HEK293T (cell line): ENCODE data around the gene XDH.

Experiments
- CTCF ChIA-PET: fragments of 350-600 bp; formaldehyde crosslinking; extraction: SDS; loops from one replicate; lab custom pipeline; 2021; ENCODE audit warnings: antibody characterized with exemption, inconsistent platforms; lab: Yijun Ruan, JAX
- POLR2A ChIA-PET: fragments of 350-600 bp; formaldehyde crosslinking; extraction: SDS; loops from one replicate; lab custom pipeline; 2020; ENCODE audit warnings: antibody characterized with exemption, inconsistent platforms; lab: Yijun Ruan, JAX
- DNase-seq: peaks from one replicate; pipeline ENCODE4 v3.0.0; 2012; ENCODE audit warnings: mixed read lengths; ENCODE audit errors: extremely low spot score
- ARNT ChIP-seq: fragments of 450-650 bp; IDR thresholded peaks from 2 replicates; pipeline ENCODE4 v1.6.1; 2017; ENCODE audit warnings: mild to moderate bottlenecking
- BHLHE40 ChIP-seq: fragments of 450-650 bp; IDR thresholded peaks from 2 replicates; pipeline ENCODE4 v1.6.1; 2016; ENCODE audit warnings: mild to moderate bottlenecking, moderate library complexity, borderline replicate concordance
- CTBP1 ChIP-seq: fragments of 450-650 bp; IDR thresholded peaks from 2 replicates; pipeline ENCODE4 v1.6.1; 2016; ENCODE audit warnings: borderline replicate concordance
- ELF4 ChIP-seq: fragments of 450-650 bp; IDR thresholded peaks from 2 replicates; pipeline ENCODE4 v1.6.1; 2017; ENCODE audit warnings: antibody characterized with exemption
- FOXA1 ChIP-seq: fragments of 450-650 bp; IDR thresholded peaks from 2 replicates; pipeline ENCODE4 v1.6.1; 2016; ENCODE audit warnings: mild to moderate bottlenecking
- FOXK2 ChIP-seq: fragments of 450-650 bp; IDR thresholded peaks from 2 replicates; pipeline ENCODE4 v1.6.1; 2016; ENCODE audit warnings: mild to moderate bottlenecking
- FOXM1 ChIP-seq: fragments of 450-650 bp; IDR thresholded peaks from 2 replicates; pipeline ENCODE4 v1.6.1; 2017; ENCODE audit warnings: mild to moderate bottlenecking, borderline replicate concordance
- HDGF ChIP-seq: fragments of 450-650 bp; IDR thresholded peaks from 2 replicates; pipeline ENCODE4 v1.6.1; 2017; ENCODE audit warnings: antibody characterized with exemption, borderline replicate concordance
- L3MBTL2 ChIP-seq: fragments of 450-650 bp; conservative IDR thresholded peaks from 2 replicates; pipeline ENCODE4 v1.6.1; 2016; ENCODE audit warnings: mild to moderate bottlenecking
- LEF1 ChIP-seq: fragments of 450-650 bp; IDR thresholded peaks from 2 replicates; pipeline ENCODE4 v1.6.1; 2017; ENCODE audit warnings: mild to moderate bottlenecking, borderline replicate concordance
- NFRKB ChIP-seq: fragments of 450-650 bp; IDR thresholded peaks from 2 replicates; pipeline ENCODE4 v1.6.1; 2016; ENCODE audit warnings: mild to moderate bottlenecking, moderate library complexity
- SP1 ChIP-seq: fragments of 450-650 bp; IDR thresholded peaks from 2 replicates; pipeline ENCODE4 v1.6.1; 2017
- SUZ12 ChIP-seq: fragments of 450-650 bp; IDR thresholded peaks from 2 replicates; pipeline ENCODE4 v1.6.1; 2016; ENCODE audit warnings: mild to moderate bottlenecking
- TARDBP ChIP-seq: fragments of 450-650 bp; IDR thresholded peaks from 2 replicates; pipeline ENCODE4 v1.6.1; 2016
- ZNF384 ChIP-seq: fragments of 450-650 bp; IDR thresholded peaks from 2 replicates; pipeline ENCODE4 v1.6.1; 2016
- TF ChIP-seq, protein P1 (sequence below): fragments of 450-650 bp; IDR thresholded peaks from 2 replicates; pipeline ENCODE4 v1.6.1; 2016

XDH gene

DNA sequence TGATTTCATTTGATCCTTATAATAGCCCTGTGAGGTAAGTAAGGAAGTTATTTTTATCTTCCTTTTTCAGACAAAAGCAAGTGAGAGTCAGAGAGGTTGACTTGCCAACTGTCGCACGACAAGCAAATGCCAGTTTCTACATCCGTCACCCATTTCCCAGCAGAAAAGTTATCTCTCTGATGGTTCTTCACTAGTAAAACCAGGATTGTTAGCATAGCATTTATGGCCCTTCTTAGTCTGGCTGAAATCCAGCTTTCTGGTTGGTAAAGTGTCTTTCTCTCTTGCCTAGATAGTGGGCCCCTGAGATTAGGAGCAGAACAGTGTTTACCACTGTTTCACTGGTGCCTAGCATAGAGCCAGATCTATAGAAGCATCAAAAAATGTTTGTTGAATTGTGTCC lies 7.1 kb upstream of the XDH start:
- CTCF ChIA-PET, result no interaction called here
- TF ChIP-seq ZNF384 (no peak), SUZ12 (no peak), ARNT (no peak), TARDBP (no peak), FOXK2 (no peak), NFRKB (no peak), BHLHE40 (no peak), L3MBTL2 (no peak), CTBP1 (no peak), LEF1 (no peak), ELF4 (no peak), SP1 (no peak), FOXM1 (no peak)
- POLR2A ChIA-PET, result no interaction called here
- DNase-seq, result no peak

DNA sequence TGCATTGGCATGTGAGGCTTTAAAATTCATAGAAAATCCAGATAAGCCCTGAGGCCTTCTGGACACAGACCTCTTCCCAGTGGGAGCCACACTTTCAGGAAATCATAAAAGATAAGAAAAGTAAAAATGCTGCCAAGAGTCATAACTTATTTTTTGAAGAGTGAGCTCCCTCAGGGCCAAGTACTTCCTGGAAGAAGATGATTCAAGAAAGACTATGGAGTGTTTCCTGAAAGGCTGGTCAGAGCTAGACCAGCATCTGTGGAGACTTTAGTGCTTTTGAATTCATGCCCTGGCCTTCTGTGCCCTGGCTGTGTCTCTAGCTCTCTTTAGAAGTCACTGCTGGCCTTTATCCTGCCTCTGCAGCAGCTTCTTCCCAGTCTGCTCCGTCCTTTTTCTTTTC lies 6.4 kb upstream of the XDH start:
- no peak for DNase-seq
- TF ChIP-seq CTBP1 (no peak), LEF1 (no peak), FOXA1 (no peak), FOXM1 (no peak), NFRKB (no peak), ARNT (no peak), L3MBTL2 (no peak), SUZ12 (no peak), TARDBP (no peak), HDGF (no peak), BHLHE40 (no peak), SP1 (no peak), ELF4 (no peak), ZNF384 (no peak), FOXK2 (no peak)
- TF ChIP-seq, protein P1, sequence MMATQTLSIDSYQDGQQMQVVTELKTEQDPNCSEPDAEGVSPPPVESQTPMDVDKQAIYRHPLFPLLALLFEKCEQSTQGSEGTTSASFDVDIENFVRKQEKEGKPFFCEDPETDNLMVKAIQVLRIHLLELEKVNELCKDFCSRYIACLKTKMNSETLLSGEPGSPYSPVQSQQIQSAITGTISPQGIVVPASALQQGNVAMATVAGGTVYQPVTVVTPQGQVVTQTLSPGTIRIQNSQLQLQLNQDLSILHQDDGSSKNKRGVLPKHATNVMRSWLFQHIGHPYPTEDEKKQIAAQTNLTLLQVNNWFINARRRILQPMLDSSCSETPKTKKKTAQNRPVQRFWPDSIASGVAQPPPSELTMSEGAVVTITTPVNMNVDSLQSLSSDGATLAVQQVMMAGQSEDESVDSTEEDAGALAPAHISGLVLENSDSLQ, result no peak
- POLR2A ChIA-PET, result no interaction called here

DNA sequence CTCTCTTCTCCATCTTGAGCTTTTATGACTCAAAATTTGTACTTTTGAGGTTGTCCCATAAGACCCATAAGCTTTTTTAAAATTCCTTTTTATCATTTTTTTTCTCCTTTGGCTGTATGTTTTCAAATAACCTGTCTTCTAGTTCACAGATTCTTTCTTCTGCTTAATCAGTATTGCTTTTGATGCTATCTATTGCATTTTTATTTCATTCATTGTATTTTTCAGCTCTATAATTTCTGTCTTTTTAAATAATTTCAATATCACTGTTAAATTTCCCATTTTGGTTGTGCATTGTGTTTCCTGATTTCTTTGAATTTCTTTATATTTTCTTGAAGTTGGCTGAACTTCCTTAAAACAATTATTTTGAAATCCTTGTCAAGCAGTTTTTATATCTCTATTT lies 4.8 kb upstream of the XDH start:
- no peak for TF ChIP-seq CTBP1
- TF ChIP-seq ELF4, result no peak
- TF ChIP-seq ARNT, result no peak
- TF ChIP-seq ZNF384, result no peak
- TF ChIP-seq SUZ12, result no peak
- TF ChIP-seq FOXA1, result no peak
- no peak for TF ChIP-seq NFRKB
- no peak for TF ChIP-seq SP1
- DNase-seq, result no peak
- POLR2A ChIA-PET, result no interaction called here
- CTCF ChIA-PET, result interaction anchor here (0.6 kb wide), 1 partner anchor 108 kb away, joined by 3 read pairs; no protein-coding TSS in a partner anchor

More for the DNA sequence above, 6.4 kb upstream of the XDH start:
- CTCF ChIA-PET, result no interaction called here

DNA sequence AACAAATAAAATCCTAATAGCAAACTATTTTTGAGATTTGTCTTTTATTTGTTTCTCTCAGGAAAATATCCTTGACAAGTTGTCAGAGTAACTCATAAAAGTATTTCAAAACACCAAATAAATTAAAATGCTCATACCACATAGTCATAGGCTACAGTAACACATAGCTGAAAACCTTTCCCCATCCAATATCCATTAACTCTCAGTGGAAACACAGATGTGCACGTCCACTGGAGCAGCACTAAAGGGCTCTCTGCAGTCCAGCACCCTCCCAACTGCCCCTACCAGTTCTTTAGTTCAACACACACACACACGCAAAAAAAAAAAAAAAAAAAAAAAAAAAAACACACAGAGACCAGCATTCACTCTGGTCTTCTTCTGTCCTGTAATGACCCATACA lies 879 bp upstream of the XDH start:
- CTCF ChIA-PET, result no interaction called here
- POLR2A ChIA-PET, result no interaction called here
- DNase-seq, result no peak
- TF ChIP-seq FOXA1 (no peak), BHLHE40 (no peak), TARDBP (no peak), LEF1 (no peak), FOXK2 (no peak)
- TF ChIP-seq, protein P1, result no peak

DNA sequence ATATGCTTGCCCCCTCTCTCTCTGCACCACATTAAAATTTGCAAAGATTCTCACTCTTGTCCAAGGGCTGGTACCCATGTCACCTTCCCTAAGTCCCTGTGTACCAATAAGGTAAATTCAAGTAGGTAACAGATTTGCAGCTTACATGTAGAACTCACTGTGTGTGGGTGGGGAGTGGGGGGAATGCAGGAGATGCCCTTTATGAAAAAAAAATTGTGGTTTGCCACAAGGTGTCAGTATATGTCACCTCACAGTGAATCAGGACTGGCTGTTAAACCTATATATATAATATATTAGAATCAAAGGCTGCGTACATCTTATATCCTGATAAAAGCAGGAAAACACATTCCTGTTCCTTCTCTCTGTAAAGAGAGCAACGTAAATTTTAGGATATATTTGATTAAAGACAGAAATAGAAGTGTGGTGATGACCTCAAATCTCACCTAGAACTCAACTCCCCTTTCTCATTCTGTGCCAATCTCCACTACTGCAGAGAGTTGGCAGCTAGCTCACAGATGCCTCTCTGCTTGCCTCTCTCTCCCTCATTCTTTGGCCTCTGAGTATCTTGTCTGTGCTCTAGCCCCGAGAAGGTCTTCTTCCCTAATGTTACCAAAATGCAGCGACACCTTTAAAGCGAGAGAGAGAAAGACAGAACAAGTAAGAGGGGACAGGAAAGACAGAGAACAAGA lies 536 bp downstream of the XDH start:
- ChIA-PET CTCF (no interaction called here), POLR2A (no interaction called here)
- no peak for TF ChIP-seq SP1
- TF ChIP-seq ZNF384, result no peak
- TF ChIP-seq TARDBP, result no peak
- no peak for DNase-seq

DNA sequence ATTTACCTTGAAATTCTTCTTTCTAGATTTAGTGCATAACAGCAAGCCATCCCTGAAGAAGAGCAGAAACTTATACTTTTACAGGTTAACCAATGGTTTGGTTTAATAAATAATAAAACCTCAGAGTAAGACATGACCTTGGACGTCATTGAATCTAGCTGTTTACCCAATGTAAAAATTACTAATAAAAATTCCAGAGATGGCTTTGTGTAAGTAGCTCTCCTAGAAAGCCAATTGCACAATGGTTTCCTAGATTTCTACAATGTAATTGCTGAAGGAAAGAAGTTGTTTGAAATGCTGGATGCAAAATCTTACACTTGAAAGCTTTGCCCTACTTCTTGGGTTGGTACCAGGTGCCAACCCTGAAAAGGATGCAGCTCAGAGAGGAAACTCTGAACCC lies 1.5 kb downstream of the XDH start:
- DNase-seq, result no peak
- ChIA-PET POLR2A (no interaction called here), CTCF (no interaction called here)
- TF ChIP-seq FOXA1 (no peak), ARNT (no peak), ELF4 (no peak), BHLHE40 (no peak), FOXK2 (no peak), SP1 (no peak), L3MBTL2 (no peak), CTBP1 (no peak), TARDBP (no peak), ZNF384 (no peak), LEF1 (no peak), HDGF (no peak), SUZ12 (no peak)
- TF ChIP-seq, protein P1, result no peak

DNA sequence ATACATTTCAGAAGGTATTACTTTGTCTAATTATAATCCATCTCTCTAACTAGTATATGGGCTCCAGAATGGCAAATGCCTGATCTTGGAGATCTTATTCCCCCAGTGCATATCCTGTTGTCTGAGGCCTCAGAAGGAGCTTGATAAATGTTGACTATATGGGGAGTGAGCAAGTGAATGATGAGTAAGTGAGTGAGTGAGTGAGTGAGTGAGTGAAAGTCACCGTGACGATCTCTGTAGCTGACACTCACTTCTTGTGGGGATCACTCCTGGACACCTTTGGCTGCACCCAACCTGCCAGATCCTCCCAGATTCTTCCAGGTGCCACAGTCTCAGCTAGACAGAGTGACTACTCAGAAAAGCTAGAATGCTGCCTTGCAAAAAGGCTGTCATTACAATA lies 2.8 kb downstream of the XDH start:
- no peak for TF ChIP-seq TARDBP
- TF ChIP-seq, protein P1, result no peak
- no peak for TF ChIP-seq SUZ12
- no peak for TF ChIP-seq ARNT
- no peak for TF ChIP-seq SP1
- no peak for TF ChIP-seq ZNF384
- no peak for TF ChIP-seq FOXK2
- TF ChIP-seq HDGF, result no peak
- TF ChIP-seq FOXA1, result no peak
- TF ChIP-seq NFRKB, result no peak
- no peak for TF ChIP-seq L3MBTL2
- no peak for TF ChIP-seq FOXM1
- TF ChIP-seq BHLHE40, result no peak
- TF ChIP-seq LEF1, result no peak
- no peak for TF ChIP-seq ELF4
- no peak for TF ChIP-seq CTBP1
- CTCF ChIA-PET, result no interaction called here
- POLR2A ChIA-PET, result no interaction called here
- DNase-seq, result no peak
